Activated T-helper 2 cell treated with anti-CD3 and anti-CD28 coated beads, Interferon-gamma antibody, Interleukin-2, Interleukin-4, amounts not matched to agents 10 μg/mL and 5 μg/mL and 100 μg/mL, durations not matched to agents 14 hours and 24 hours and 36 hours (primary cell): Measurements from ENCODE around the gene RBM46. TPM values are rescaled to one million over a fixed set of nuclear protein-coding genes. Genes with fewer than 3 reads are reported as not detected.
"Not testable (repeated sequence)": the region's sequence is repeated elsewhere in the genome, so short reads cannot be mapped to it uniquely, and the experiment has no call there.

Source experiments
- DNase-seq: peaks from one replicate; pipeline ENCODE4 v3.0.0; 2021; ENCODE audit warnings: low spot score
- H3K27ac Mint-ChIP-seq: one replicate; pipeline ENCODE4 v1.8.0; 2021; ENCODE audit warnings: mixed read lengths
- H3K27me3 Mint-ChIP-seq: one replicate; pipeline ENCODE4 v1.8.0; 2021; ENCODE audit warnings: low read depth, mixed read lengths
- H3K36me3 Mint-ChIP-seq: one replicate; pipeline ENCODE4 v1.8.0; 2021; ENCODE audit warnings: low read depth, mixed read lengths
- H3K4me1 Mint-ChIP-seq: one replicate; pipeline ENCODE4 v1.8.0; 2021; ENCODE audit warnings: low read depth, mixed read lengths
- H3K4me3 Mint-ChIP-seq: one replicate; pipeline ENCODE4 v1.8.0; 2021; ENCODE audit warnings: low read depth, mild to moderate bottlenecking, moderate library complexity, mixed read lengths
- H3K9me3 Mint-ChIP-seq: one replicate; pipeline ENCODE4 v1.8.0; 2021; ENCODE audit warnings: mixed read lengths
- intact Hi-C: fragments of 100-400 bp; cut with micrococcal nuclease; formaldehyde crosslinking; loops from one replicate; pipeline ENCODE4 v1.15.1; 2023
- total RNA-seq: library from RNA; stranded (reverse); gene quantifications from 2 replicates; pipeline ENCODE4 v1.2.3, GENCODE V29; 2022

RBM46 gene
- total RNA-seq, 1 donor from 2014 or later = not detected

- no peaks in the 10 kb centered on the region for H3K4me1 Mint-ChIP-seq
- no peaks in the 10 kb centered on the region for H3K27me3 Mint-ChIP-seq
Measured at GRCh38 chr4:154868414-154869194, 87.5 kb downstream of the RBM46 start.

DNA sequence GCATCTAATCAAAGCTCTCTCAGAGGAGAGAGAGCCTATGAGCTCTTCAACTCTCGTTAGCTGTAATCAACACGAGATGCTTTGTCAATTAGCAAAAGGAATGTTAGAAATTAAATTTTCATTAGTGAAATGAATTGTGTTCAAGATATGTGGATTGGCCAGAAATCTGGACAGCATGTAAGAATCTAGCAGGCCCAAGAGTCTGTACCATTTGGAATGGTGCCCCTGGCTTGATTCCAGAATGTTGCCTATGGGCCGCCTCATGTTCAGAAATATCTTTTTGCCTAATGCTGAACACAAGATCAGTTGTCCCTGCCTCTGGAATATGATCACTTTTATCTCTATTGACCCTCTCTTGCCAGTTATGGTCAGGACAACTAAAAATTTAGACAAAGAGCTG is 88.2 kb downstream of the RBM46 start:
- H3K4me3 Mint-ChIP-seq = no peak overlapping the region
- no peak for DNase-seq
- H3K4me1 Mint-ChIP-seq = no peaks in the 10 kb centered on the region
- intact Hi-C loops = no loop called here
- no peak overlapping the region for H3K27ac Mint-ChIP-seq
- peaks cover 11% of the 10 kb centered on the region for H3K9me3 Mint-ChIP-seq
- H3K27me3 Mint-ChIP-seq = no peaks in the 10 kb centered on the region
- H3K36me3 Mint-ChIP-seq = no peaks in the 10 kb centered on the region

More at GRCh38 chr4:154868414-154869194, 87.5 kb downstream of the RBM46 start:
- H3K4me3 Mint-ChIP-seq = no peak overlapping the region
- H3K9me3 Mint-ChIP-seq = peaks cover 11% of the 10 kb centered on the region
- intact Hi-C loops = no loop called here
- no peak overlapping the region for H3K27ac Mint-ChIP-seq
- no peaks in the 10 kb centered on the region for H3K36me3 Mint-ChIP-seq
- DNase-seq = no peak

- H3K9me3 Mint-ChIP-seq = peaks cover 11% of the 10 kb centered on the region
- intact Hi-C loops = no loop called here
- no peaks in the 10 kb centered on the region for H3K36me3 Mint-ChIP-seq
- no peaks in the 10 kb centered on the region for H3K27me3 Mint-ChIP-seq
- DNase-seq = no peak
- no peak overlapping the region for H3K4me3 Mint-ChIP-seq
- H3K27ac Mint-ChIP-seq = no peak overlapping the region
- no peaks in the 10 kb centered on the region for H3K4me1 Mint-ChIP-seq
Measured at GRCh38 chr4:154872198-154872597, 91.1 kb downstream of the RBM46 start.

DNA sequence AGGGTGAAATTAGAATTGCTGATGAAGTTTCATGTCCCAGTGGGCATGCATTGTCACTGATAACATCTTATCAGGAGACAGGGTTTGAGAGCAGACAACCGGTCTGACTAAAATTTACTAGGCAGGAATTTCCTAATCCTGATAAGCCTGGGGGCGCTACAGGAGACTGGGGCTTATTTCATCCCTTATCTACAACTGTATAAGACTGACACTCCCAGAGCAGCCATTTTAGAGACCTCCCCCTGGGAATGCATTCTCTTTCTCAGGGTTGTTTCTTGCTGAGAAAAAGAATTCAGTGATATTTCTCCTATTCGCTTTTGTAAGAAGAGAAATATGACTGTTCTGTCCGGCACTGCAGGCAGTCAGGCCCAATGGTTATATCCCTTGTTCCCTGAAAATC is 93.0 kb downstream of the RBM46 start:
- H3K36me3 Mint-ChIP-seq, H3K27me3 Mint-ChIP-seq, H3K4me3 Mint-ChIP-seq, H3K4me1 Mint-ChIP-seq, DNase-seq, intact Hi-C loops, H3K27ac Mint-ChIP-seq: not testable (repeated sequence)
- H3K9me3 Mint-ChIP-seq = peaks cover 11% of the 10 kb centered on the region

DNA sequence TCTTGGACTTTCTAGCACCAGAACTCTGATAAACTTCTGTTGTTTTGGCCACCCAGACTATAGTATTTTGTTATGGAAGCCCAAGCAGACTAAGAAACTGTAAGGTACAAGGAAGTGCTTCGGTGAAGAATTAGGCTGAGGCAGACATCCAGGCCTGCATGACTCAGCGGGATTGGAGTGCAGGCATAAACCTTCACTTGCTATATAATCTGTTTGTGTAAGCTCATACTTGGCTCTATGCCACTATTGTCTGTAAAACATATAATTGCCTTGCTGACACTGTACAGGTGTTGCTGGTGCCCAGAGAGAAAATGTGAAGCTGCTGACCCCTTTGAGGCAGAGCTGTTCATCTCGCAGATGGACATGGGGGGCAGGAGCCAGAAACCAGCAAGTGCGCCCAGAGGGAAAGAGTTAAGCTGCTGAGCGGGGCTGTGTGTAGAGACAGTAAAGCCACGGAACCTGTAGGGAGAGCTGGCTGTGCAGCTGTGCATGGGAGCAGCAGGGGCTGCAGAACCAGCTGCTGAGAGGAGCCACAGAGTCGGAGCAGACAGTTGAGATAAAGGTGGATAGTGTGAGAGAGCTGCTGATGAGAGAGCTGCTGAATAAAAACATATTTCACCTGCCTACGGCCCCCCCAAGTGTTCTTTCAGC is 96.2 kb downstream of the RBM46 start:
- H3K36me3 Mint-ChIP-seq = no peaks in the 10 kb centered on the region
- no peak overlapping the region for H3K4me3 Mint-ChIP-seq
- H3K27ac Mint-ChIP-seq = no peak overlapping the region
- H3K27me3 Mint-ChIP-seq = no peaks in the 10 kb centered on the region
- intact Hi-C loops = no loop called here
- no peak for DNase-seq
- no peaks in the 10 kb centered on the region for H3K4me1 Mint-ChIP-seq
- H3K9me3 Mint-ChIP-seq = peaks cover 11% of the 10 kb centered on the region

Other genes starting within 250 kb of the RBM46 start
- 81.2 and 83.4 TPM in 2 replicates for gene PLRG1, start 230.9 kb upstream of the RBM46 start, total RNA-seq
- gene FGB, start 218.3 kb upstream of the RBM46 start, total RNA-seq = not detected in 2 replicates
- not detected in 2 replicates for gene FGA, start 190.5 kb upstream of the RBM46 start, total RNA-seq
- not detected in 2 replicates for gene FGG, start 168.6 kb upstream of the RBM46 start, total RNA-seq
- 0.07 TPM in 1 of 2 replicates, not detected in the other for gene LRAT, start 37.3 kb upstream of the RBM46 start, total RNA-seq